ENCODE data around the gene LRTM2. TPM values are rescaled to one million over a fixed set of nuclear protein-coding genes. Genes with fewer than 3 reads are reported as not detected.

The LRTM2 gene
- total RNA-seq, 4 donors from 2014 or later = not detected

GRCh38 chr12:1832801-1833595, 12.6 kb downstream of the LRTM2 start:
- 59% methylated on average over 10 to 14 of the region's 17 CpGs for WGBS, 2 donors
- intact Hi-C loops (cut with DNase I) = no loop called here

GRCh38 chr12:1833596-1834028, 13.2 kb downstream of the LRTM2 start:
- Histone ChIP-seq H3K27ac (no peak overlapping the region), H3K27me3 (peaks cover 0 to 95% (median 0%) of the 10 kb centered on the region in 4 donors), H3K36me3 (no peaks in the 10 kb centered on the region), H3K4me1 (peaks cover 0 to 10% (median 0%) of the 10 kb centered on the region in 3 donors), H3K4me3 (no peak overlapping the region), H3K9me3 (no peaks in the 10 kb centered on the region)
- DNase-seq = no peak
- TF ChIP-seq POLR2A (IDR thresholded peaks at IDR 0.05) (no peak), CTCF (IDR thresholded peaks at IDR 0.05) (no peak)
- WGBS, 2 donors = 62 to 73% methylated on average over 4 to 6 of the region's 10 CpGs
- intact Hi-C loops (cut with DNase I) = no loop called here

More at GRCh38 chr12:1832801-1833595, 12.6 kb downstream of the LRTM2 start:
- H3K9me3 ChIP-seq = no peaks in the 10 kb centered on the region
- no peak for TF ChIP-seq POLR2A (IDR thresholded peaks at IDR 0.05)
- TF ChIP-seq CTCF (IDR thresholded peaks at IDR 0.05) = no peak
- peaks cover 0 to 10% (median 0%) of the 10 kb centered on the region in 3 donors for H3K4me1 ChIP-seq
- no peak overlapping the region for H3K4me3 ChIP-seq
- H3K36me3 ChIP-seq = no peaks in the 10 kb centered on the region
- H3K27ac ChIP-seq = no peak overlapping the region
- no peak for DNase-seq
- peaks cover 0 to 95% (median 0%) of the 10 kb centered on the region in 4 donors for H3K27me3 ChIP-seq

GRCh38 chr12:1834186-1834925, 14.0 kb downstream of the LRTM2 start:
- TF ChIP-seq CTCF (IDR thresholded peaks at IDR 0.05) = no peak
- no peak for TF ChIP-seq POLR2A (IDR thresholded peaks at IDR 0.05)
- DNase-seq = no peak

GRCh38 chr12:1835211-1836131, 15.1 kb downstream of the LRTM2 start:
- Histone ChIP-seq H3K27me3 (peaks cover 0 to 90% (median 0%) of the 10 kb centered on the region in 4 donors), H3K27ac (no peak overlapping the region), H3K4me1 (peaks cover 0 to 10% (median 0%) of the 10 kb centered on the region in 3 donors), H3K9me3 (no peaks in the 10 kb centered on the region), H3K4me3 (no peak overlapping the region), H3K36me3 (no peaks in the 10 kb centered on the region)
- 76% methylated on average over 11 to 14 of the region's 22 CpGs for WGBS, 2 donors
- DNase-seq = no peak
- TF ChIP-seq POLR2A (IDR thresholded peaks at IDR 0.05) (no peak), CTCF (IDR thresholded peaks at IDR 0.05) (no peak)
- intact Hi-C loops (cut with DNase I) = no loop called here

More at GRCh38 chr12:1834186-1834925, 14.0 kb downstream of the LRTM2 start:
- H3K27ac ChIP-seq = no peak overlapping the region
- WGBS, 2 donors = 70 to 72% methylated on average over 2 to 11 of the region's 34 CpGs
- H3K36me3 ChIP-seq = no peaks in the 10 kb centered on the region
- intact Hi-C loops (cut with DNase I) = no loop called here
- H3K4me1 ChIP-seq = peaks cover 0 to 10% (median 0%) of the 10 kb centered on the region in 3 donors
- no peaks in the 10 kb centered on the region for H3K9me3 ChIP-seq
- no peak overlapping the region for H3K4me3 ChIP-seq
- H3K27me3 ChIP-seq = peaks cover 0 to 95% (median 0%) of the 10 kb centered on the region in 4 donors
